ENCODE results near the gene ATP23.
A peak's percentile ranks its signal among the peaks of the same experiment; 100 is the strongest.

Gene ATP23

GRCh38 chr12:57941165-57941894 lies at the start of gene ATP23:
TSS of gene ATP23 (plus strand) at chr12:57941567. CDS start at chr12:57941702, 135 bp downstream.
- no peak for TF ChIP-seq CTCF (IDR thresholded peaks at IDR 0.05; ENCODE audit: extremely low read depth, missing control alignments)
- peak; percentile 93 for DNase-seq (ENCODE audit: low spot score)

- no peak for DNase-seq (ENCODE audit: low spot score)
- TF ChIP-seq CTCF (IDR thresholded peaks at IDR 0.05; ENCODE audit: extremely low read depth, missing control alignments): no peak
Measured at GRCh38 chr12:57892232-57892972, 49.0 kb upstream of the ATP23 start.

- TF ChIP-seq CTCF (IDR thresholded peaks at IDR 0.05; ENCODE audit: extremely low read depth, missing control alignments): no peak
- no peak for DNase-seq (ENCODE audit: low spot score)
Measured at GRCh38 chr12:57893431-57894353, 47.7 kb upstream of the ATP23 start.

GRCh38 chr12:57894399-57895292 lies 46.7 kb upstream of the ATP23 start:
- no peak for TF ChIP-seq CTCF (IDR thresholded peaks at IDR 0.05; ENCODE audit: extremely low read depth, missing control alignments)
- DNase-seq (ENCODE audit: low spot score): no peak

GRCh38 chr12:57895389-57896114 lies 45.8 kb upstream of the ATP23 start:
- no peak for DNase-seq (ENCODE audit: low spot score)
- TF ChIP-seq CTCF (IDR thresholded peaks at IDR 0.05; ENCODE audit: extremely low read depth, missing control alignments): no peak

- DNase-seq (ENCODE audit: low spot score): no peak
- TF ChIP-seq CTCF (IDR thresholded peaks at IDR 0.05; ENCODE audit: extremely low read depth, missing control alignments): no peak
Measured at GRCh38 chr12:57896115-57896433, 45.3 kb upstream of the ATP23 start.
